GM15510 (cell line): ENCODE measurements around the gene CXADR.

Experiments
- POLR2A ChIP-seq: IDR thresholded peaks from 3 replicates; pipeline ENCODE4 v1.6.1; 2011; ENCODE audit warnings: borderline replicate concordance; ENCODE audit not compliant: insufficient read length; ENCODE audit errors: extremely low read depth

The CXADR gene

GRCh38 chr21:17554679-17555465, 42.0 kb downstream of the CXADR start:
- no peak for TF ChIP-seq POLR2A

- TF ChIP-seq POLR2A: no peak
Observed at GRCh38 chr21:17560377-17561025, 47.7 kb downstream of the CXADR start.

GRCh38 chr21:17570786-17571185, 57.9 kb downstream of the CXADR start:
- TF ChIP-seq POLR2A: no peak

GRCh38 chr21:17572431-17572830, 59.6 kb downstream of the CXADR start:
- no peak for TF ChIP-seq POLR2A

GRCh38 chr21:17575076-17575475, 62.2 kb downstream of the CXADR start:
- TF ChIP-seq POLR2A: no peak

- no peak for TF ChIP-seq POLR2A
Observed at GRCh38 chr21:17576080-17576835, 63.4 kb downstream of the CXADR start.

GRCh38 chr21:17577701-17578100, 64.9 kb downstream of the CXADR start:
- no peak for TF ChIP-seq POLR2A

GRCh38 chr21:17578162-17578561, 65.3 kb downstream of the CXADR start:
- TF ChIP-seq POLR2A: no peak

GRCh38 chr21:17578876-17579275, 66.0 kb downstream of the CXADR start:
- no peak for TF ChIP-seq POLR2A

GRCh38 chr21:17580319-17580718, 67.5 kb downstream of the CXADR start:
- TF ChIP-seq POLR2A: no peak

GRCh38 chr21:17583898-17584297, 71.1 kb downstream of the CXADR start:
- no peak for TF ChIP-seq POLR2A

GRCh38 chr21:17585875-17586450, 73.1 kb downstream of the CXADR start:
- no peak for TF ChIP-seq POLR2A

- TF ChIP-seq POLR2A: no peak
Observed at GRCh38 chr21:17590430-17590829, 77.6 kb downstream of the CXADR start.

GRCh38 chr21:17597680-17598079, 84.8 kb downstream of the CXADR start:
- TF ChIP-seq POLR2A: no peak

- TF ChIP-seq POLR2A: no peak
Observed at GRCh38 chr21:17598437-17598836, 85.6 kb downstream of the CXADR start.
